HG03457 (cell line): Measurements from ENCODE around the gene ZFYVE16.
"Not testable (repeated sequence)": the region's sequence is repeated elsewhere in the genome, so short reads cannot be mapped to it uniquely, and the experiment has no call there.

Experiments
- ATAC-seq: cut with Tn5 transposase; IDR thresholded peaks from one replicate; pipeline ENCODE4 v1.9.1; 2021; ENCODE audit warnings: moderate number of reproducible peaks; ENCODE audit not compliant: unreplicated experiment

Gene ZFYVE16

DNA sequence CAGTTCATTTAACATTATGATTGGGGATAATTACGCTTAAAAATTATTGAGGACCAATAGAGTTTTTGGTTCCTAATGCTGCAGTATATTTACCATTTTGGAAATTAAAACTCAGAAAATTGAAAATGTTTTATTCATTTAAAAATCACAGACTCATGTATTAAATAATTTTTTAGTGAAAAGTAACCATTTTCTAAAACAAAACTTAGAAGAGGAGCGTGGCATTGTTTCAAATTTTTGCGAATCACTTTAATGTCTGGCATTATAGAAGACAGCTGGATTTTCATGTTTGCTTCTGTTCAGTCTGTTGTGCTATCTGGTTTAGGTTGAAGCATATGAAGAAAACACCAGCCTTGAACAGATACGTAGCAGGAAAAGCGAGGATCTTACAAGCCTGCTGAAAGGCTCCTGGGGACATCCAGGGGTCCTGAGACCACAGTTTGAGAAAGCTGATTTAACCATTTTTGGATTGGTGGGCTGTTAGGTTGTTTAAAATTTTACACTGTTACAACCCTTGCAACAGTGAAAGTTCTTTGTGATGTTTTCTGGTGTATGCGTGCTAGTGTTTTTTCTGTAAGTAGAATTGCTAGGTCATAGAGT lies 1.6 kb downstream of the ZFYVE16 start:
- no peak for ATAC-seq

DNA sequence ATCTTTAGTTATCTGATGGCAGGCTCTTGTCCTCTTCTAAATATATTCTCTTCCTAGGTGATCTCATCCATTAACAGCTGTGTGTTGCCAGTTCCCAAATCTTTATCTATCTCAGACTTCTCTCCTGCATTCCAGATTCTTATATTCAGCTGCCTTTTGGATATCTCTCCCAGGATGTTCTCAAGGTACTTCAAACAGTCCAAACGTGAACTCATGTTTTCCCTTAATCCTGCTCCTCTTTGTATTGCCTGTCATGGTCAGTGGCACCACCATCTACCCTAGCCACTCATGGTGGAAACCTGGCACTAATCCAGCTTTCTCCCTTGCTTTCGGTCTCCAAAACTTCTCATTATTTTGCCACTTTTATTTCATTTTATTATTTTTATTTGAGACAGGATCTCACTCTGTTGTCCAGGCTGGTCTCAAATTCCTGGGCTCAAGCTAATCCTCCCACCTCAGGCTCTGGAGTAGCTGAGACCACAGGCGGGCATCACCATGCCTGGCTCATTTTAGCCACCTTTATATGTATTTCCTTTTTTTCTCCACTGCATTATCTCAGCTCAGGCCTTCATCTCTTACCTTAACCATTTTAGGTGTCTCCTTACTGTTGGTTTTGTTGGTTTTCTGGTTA lies 3.8 kb downstream of the ZFYVE16 start:
- ATAC-seq, result no peak

DNA sequence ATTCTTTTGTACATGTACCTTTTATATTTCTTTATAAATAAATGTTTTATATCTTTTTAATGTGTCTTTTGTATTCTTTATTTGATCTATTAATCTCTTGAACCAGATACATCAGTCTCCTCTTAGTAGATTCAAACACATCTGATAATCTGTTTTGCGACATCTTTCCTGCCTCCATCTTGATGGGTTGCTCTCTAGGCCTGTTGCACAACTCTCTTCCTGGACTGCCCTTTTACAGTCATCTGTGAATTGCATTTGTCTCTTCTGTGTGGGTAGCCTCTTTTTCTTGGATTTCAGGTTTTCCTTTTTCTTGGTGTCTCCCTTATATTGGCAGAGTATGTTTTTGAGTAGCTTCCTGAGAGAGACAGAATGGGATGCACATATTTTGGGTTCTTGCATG lies 6.2 kb downstream of the ZFYVE16 start:
- ATAC-seq, result no peak

DNA sequence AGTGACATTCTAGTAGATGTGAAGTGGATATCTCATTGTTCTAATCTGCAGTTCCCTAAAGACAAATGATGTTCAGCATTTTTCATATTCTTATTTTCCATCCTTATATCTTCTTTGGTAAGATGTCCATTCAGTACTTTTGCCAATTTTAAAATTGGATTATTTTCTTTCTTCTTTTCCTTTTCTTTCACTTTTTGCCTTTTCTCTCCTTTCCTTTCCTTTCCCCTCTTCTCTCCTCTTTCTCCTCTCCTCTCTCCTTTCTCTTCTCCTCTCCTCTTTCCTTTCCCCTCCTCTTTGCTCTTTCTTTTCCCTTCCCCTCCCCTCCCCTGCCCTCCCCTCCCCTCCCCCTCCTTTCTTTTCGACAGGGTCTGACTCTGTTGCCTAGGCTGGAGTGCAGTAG lies 10.1 kb downstream of the ZFYVE16 start:
- ATAC-seq, result no peak

- not testable (repeated sequence) for ATAC-seq
Observed at GRCh38 chr5:80424365-80424764, 16.5 kb downstream of the ZFYVE16 start.

GRCh38 chr5:80435476-80435875 lies 27.6 kb downstream of the ZFYVE16 start:
- ATAC-seq, result no peak

- no peak for ATAC-seq
Observed at GRCh38 chr5:80437326-80437725, 29.5 kb downstream of the ZFYVE16 start.

DNA sequence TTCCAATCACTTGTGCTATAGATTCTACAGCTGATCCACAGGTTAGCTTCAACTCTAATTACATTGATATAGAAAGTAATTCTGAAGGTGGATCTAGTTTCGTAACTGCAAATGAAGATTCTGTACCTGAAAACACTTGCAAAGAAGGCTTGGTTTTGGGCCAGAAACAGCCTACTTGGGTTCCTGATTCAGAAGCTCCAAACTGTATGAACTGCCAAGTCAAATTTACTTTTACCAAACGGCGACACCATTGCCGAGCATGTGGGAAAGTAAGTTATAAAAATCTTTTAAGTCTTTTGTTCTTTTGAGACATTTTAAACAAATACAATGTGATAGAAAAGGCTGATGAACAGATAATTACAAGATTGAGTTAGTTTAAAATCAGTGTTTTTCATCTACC lies 30.9 kb downstream of the ZFYVE16 start:
- ATAC-seq, result no peak

DNA sequence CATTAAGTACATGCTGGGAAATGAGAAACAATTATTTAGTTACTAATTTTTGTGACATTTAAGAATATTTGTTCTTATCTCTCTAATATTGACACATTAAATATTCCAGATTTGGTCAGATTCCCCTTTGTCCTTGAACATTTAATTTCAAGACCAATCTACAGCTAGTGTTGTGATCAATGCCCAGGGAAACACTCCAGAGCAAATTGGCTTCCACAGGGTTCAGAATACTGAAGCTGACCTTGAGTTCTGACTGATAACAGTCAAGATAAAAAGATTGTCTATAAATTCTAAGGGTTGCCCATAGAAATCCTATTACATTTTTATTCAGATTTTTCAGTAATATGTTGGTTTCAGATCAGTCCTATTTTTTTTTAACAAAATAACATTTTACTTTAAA lies 31.3 kb downstream of the ZFYVE16 start:
- ATAC-seq, result no peak

- no peak for ATAC-seq
Observed at GRCh38 chr5:80442742-80443141, 34.9 kb downstream of the ZFYVE16 start.

DNA sequence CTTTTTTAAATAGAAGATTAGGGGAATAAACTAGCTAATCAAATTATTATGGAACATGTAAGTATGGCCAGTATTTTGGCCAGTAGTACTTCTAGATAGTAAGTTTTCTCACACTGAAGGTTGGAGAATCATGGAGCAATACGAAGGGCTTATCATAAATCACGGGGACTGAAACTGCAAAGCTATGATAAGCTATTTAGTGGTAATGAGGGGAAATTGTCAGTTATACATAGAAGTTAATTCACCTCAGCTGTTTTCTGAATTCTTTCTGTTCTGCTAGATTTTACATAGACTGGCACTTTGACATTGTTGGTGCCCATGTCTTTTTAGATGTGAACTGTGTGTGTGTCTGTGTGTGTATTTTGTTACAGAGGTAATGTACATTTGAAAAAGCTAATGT lies 45.5 kb downstream of the ZFYVE16 start:
- no peak for ATAC-seq

- no peak for ATAC-seq
Observed at GRCh38 chr5:80463269-80463668, 55.4 kb downstream of the ZFYVE16 start.

GRCh38 chr5:80466669-80467485 lies 59.0 kb downstream of the ZFYVE16 start:
- no peak for ATAC-seq

- ATAC-seq, result no peak
Observed at GRCh38 chr5:80468131-80468530, 60.3 kb downstream of the ZFYVE16 start.

GRCh38 chr5:80470631-80471030 lies 62.8 kb downstream of the ZFYVE16 start:
- not testable (repeated sequence) for ATAC-seq

- no peak for ATAC-seq
Observed at GRCh38 chr5:80474929-80475328, 67.1 kb downstream of the ZFYVE16 start.

DNA sequence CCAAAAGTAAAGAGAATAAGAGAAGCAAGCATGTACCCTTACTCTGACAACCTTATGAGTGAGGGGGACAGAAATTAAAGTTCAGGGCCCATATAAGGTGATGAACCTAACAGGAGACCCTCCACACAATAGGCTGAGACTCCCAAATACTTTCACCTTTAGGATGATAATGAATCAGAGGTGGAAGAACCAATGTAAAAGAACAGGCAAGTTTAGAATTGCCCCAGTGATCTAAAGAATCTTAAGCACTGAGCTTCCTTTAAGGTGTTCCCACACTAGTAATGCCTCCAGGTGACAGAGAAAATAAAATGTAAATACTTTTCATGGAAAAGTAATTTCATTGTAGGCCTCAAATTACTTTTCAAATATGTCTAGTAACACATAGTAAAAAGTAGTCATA lies 71.8 kb downstream of the ZFYVE16 start:
- no peak for ATAC-seq

DNA sequence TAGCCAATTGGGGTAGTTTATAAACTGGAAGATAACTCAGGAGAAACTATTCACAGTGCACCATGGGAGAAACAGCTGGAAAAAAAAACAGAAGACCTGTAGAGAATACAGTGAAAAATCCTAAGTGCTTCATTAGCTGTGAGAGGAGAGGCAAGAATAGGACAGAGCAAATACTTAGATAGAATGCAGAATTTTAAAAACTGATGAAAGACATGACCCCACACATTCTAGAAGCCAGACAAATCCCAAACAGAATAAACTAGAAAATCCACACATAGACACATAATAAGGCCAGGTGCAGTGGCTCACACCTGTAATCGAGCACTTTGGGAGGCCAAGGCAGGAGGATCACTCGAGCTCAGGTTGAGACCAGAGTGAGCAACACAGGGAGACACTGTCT lies 72.5 kb downstream of the ZFYVE16 start:
- ATAC-seq, result no peak

GRCh38 chr5:80481019-80481893 lies 73.4 kb downstream of the ZFYVE16 start:
- no peak for ATAC-seq

- ATAC-seq, result no peak
Observed at GRCh38 chr5:80482578-80482977, 74.7 kb downstream of the ZFYVE16 start.

DNA sequence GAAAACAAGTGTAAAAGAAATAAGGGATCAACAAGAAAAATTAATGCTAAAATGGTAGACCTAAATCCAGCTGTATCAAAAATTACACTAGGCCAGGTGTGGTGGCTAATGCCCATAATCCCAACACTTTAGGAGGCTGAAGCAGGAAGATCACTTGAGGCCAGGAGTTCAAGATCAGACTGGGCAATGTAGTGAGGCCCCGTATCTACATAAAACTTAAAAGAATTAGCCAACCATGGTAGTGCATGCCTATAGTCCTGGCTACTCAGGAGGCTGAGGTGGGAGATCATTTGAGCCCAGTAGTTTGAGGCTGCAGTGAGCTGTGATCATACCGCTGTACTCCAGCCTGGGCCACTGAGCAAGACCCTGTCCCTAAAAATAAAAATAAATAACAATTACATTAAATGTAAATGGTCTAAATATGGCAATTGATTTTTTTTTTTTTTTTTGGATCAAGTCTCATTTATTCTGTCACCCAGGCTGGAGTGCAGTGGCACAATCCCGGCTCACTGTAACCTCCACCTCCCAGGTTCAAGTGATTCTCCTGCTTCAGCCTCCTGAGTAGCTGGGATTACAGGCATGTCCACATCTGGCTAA lies 75.9 kb downstream of the ZFYVE16 start:
- no peak for ATAC-seq
